HCT116 (cell line): Measurements from ENCODE around the gene CFD.

Experiments used
- CTCF ChIP-seq, 3 experiments: fragments of 200-600 bp in 1 of 3; sonication (generic) in 1 of 3; IDR thresholded peaks in 2 of 3; conservative IDR thresholded peaks in 1 of 3; 2 replicates each; pipeline ENCODE4 v1.5.1; 2012 to 2017; ENCODE audit warnings: low read depth in 2 of 3, low read length in 2 of 3, antibody characterized with exemption in 1 of 3, borderline replicate concordance in 1 of 3, control low read depth in 1 of 3, mild to moderate bottlenecking in 1 of 3, mixed read lengths in 1 of 3, mixed run types in 1 of 3, moderate library complexity in 1 of 3; ENCODE audit not compliant: insufficient read depth in 1 of 3
- EZH2 ChIP-seq: fragments of 200-600 bp; sonication (generic); IDR thresholded peaks from 2 replicates; pipeline ENCODE4 v1.6.1; 2017; ENCODE audit warnings: antibody characterized with exemption, mixed run types
- POLR2AphosphoS5 ChIP-seq: IDR thresholded peaks from 2 replicates; pipeline ENCODE4 v1.6.1; 2011; ENCODE audit warnings: mild to moderate bottlenecking, low read depth, low read length, moderate library complexity
- TF ChIP-seq, protein P1 (sequence below): IDR thresholded peaks from 2 replicates; pipeline ENCODE4 v1.6.1; 2012; ENCODE audit warnings: low read depth

- TF ChIP-seq, protein P1, sequence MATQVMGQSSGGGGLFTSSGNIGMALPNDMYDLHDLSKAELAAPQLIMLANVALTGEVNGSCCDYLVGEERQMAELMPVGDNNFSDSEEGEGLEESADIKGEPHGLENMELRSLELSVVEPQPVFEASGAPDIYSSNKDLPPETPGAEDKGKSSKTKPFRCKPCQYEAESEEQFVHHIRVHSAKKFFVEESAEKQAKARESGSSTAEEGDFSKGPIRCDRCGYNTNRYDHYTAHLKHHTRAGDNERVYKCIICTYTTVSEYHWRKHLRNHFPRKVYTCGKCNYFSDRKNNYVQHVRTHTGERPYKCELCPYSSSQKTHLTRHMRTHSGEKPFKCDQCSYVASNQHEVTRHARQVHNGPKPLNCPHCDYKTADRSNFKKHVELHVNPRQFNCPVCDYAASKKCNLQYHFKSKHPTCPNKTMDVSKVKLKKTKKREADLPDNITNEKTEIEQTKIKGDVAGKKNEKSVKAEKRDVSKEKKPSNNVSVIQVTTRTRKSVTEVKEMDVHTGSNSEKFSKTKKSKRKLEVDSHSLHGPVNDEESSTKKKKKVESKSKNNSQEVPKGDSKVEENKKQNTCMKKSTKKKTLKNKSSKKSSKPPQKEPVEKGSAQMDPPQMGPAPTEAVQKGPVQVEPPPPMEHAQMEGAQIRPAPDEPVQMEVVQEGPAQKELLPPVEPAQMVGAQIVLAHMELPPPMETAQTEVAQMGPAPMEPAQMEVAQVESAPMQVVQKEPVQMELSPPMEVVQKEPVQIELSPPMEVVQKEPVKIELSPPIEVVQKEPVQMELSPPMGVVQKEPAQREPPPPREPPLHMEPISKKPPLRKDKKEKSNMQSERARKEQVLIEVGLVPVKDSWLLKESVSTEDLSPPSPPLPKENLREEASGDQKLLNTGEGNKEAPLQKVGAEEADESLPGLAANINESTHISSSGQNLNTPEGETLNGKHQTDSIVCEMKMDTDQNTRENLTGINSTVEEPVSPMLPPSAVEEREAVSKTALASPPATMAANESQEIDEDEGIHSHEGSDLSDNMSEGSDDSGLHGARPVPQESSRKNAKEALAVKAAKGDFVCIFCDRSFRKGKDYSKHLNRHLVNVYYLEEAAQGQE, result no peak
- no peak for TF ChIP-seq CTCF (IDR thresholded peaks at IDR 0.05 in 2 of 3, conservative IDR thresholded peaks at IDR 0.05 in 1 of 3; ENCODE audit: borderline replicate concordance in 1 of 3, insufficient read depth in 1 of 3, low read depth in 2 of 3, low read length in 2 of 3)
- TF ChIP-seq EZH2, result no peak
- TF ChIP-seq POLR2AphosphoS5, result no peak
Observed at GRCh38 chr19:862581-863314, 3.3 kb downstream of the CFD start.
